Fibroblast of skin of right quadriceps (primary cell): ENCODE measurements around the gene POSTN.
A peak's percentile ranks its signal among the peaks of the same experiment; 100 is the strongest.

Experiments
- DNase-seq: peaks from one replicate; pipeline ENCODE4 v3.0.0-alpha.2; 2013

Gene POSTN

DNA sequence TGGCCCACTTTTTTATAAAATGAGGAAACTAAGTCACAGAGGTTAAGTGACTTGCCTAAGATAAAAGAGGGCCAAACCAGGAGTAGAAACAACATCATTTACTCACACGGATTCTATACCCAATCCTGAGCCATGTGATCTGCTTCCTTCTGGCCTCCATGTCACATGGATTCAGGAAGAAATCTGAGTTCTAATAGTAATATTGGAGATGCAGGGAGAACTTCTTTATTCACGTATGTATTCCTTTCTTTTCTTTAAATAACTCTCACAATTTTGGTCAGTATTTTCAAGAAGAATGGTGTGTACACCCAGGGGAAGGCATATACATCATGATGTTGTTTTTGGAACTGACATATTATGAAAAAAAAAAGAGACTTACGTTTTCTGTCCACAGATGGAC is 1.8 kb downstream of the POSTN start:
- no peak for DNase-seq

- DNase-seq: peak; percentile 61
Measured at GRCh38 chr13:37595162-37595561, 3.4 kb downstream of the POSTN start.

DNA sequence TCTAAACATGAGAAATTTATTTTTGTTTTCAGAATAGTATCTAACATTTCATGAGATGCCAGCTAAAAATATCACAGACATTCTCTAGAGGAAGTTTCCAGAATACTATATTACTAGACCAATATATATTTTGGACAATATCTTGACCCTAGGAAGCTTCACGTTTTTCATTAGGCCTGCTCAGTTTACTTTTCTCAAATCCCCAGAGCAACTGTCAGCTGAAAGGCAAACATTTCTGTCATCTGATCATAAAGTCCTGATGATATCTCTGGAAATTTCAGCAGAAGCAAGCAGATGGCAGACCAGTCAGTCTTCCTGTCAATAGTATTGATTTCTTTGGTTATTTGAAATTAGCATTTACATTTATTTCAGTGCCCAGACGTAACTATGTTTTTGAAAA is 4.0 kb downstream of the POSTN start:
- no peak for DNase-seq

- peak; percentile 52 for DNase-seq
Measured at GRCh38 chr13:37589381-37589780, 9.2 kb downstream of the POSTN start.

DNA sequence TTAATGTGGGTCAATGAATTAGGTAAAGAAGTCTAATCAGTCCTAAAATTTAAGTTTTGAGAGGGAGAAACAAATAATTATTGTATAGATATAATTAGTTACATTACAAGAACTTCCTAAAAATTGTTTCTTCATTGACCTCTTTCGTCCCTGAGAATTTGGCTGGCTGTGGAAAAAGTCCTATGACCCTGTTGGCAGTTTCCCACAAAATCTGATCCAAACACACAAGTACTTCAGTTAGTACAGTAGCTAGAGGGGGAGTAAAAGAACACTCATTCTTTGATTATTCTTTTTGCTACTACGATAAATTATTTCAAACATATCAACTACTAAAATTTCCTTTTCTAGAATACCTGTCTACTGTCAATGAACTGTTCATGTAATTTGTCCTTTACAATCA is 11.3 kb downstream of the POSTN start:
- no peak for DNase-seq

GRCh38 chr13:37586164-37586563 is 12.4 kb downstream of the POSTN start:
- DNase-seq: no peak

- DNase-seq: no peak
Measured at GRCh38 chr13:37585541-37585940, 13.0 kb downstream of the POSTN start.

GRCh38 chr13:37576601-37577000 is 22.0 kb downstream of the POSTN start:
- no peak for DNase-seq

GRCh38 chr13:37565425-37565824 is 33.1 kb downstream of the POSTN start:
- DNase-seq: no peak

DNA sequence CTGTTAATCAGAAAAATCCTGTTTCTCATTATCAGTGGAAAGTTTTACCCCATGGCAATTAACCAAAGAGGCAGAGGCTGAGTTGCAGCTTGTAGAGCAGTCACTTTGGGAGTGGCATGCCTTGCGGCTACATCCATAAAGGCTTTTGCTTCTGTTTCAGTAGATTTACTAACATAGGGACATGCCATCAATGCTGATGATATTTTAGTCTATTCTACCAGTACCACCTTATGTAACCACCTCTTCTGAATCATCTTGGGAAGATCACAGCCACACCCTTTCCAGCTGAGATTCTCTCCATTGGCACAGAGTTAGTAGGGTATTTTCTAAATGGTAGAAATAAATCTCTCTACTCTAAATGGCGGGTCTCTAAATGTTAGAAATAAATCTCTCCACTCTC is 37.5 kb downstream of the POSTN start:
- peak; percentile 21 for DNase-seq

- peak; percentile 22 for DNase-seq
Measured at GRCh38 chr13:37560526-37560925, 38.0 kb downstream of the POSTN start.

- peak; percentile 53 for DNase-seq
Measured at GRCh38 chr13:37558766-37559165, 39.8 kb downstream of the POSTN start.

- DNase-seq: no peak
Measured at GRCh38 chr13:37546087-37546486, 52.5 kb downstream of the POSTN start.

GRCh38 chr13:37544995-37545394 is 53.6 kb downstream of the POSTN start:
- no peak for DNase-seq

DNA sequence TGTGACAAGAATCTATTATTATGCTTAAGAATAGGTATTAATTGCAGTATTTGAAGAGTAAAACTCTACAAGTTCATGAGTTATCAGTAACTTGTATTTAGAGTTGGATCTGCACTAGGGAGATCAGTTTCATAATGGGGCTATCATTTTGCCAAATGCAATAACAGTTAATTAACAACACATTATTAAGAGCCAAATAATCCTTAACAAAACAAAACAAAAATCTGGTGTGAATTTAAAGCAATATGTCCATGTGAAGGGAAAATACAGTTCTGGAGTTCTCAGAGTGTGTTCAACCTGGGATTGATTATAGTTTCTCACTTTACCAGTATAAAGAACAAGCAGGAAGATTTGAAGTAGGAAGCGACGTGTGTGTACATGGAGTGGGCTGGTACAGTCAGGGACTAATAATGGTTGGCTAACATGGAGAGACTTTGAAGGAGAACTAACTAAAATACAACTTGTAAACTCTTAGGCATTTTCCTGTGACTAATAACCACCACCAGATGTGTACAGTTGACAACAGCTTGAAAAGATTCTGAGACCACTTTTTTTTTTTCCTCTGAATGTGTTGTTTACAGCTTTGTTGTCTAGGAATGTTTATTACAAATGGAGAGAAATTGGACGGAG is 58.5 kb downstream of the POSTN start:
- DNase-seq: peak; percentile 78

- DNase-seq: no peak
Measured at GRCh38 chr13:37539170-37539569, 59.4 kb downstream of the POSTN start.

GRCh38 chr13:37535501-37535900 is 63.1 kb downstream of the POSTN start:
- DNase-seq: no peak

DNA sequence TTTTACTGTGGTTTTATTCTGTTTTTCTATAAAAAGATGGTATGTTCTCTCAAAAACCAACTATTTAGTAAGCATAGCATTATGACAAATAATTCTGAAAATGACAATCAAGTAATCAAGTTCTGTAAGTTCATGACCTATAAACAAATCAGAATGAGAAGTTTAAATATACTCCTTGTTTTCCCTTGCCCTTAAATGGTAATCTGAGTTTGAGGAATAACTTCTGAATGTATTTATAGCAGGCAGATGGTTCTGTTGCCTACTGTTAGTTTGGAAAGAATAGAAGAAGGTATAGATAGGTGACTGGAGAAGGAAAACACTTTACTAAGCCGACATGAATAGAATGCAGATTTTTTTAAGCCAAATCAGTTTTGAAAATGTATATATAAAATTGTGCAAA is 63.9 kb downstream of the POSTN start:
- no peak for DNase-seq

- peak; percentile 90 for DNase-seq
Measured at GRCh38 chr13:37534181-37534580, 64.4 kb downstream of the POSTN start.

DNA sequence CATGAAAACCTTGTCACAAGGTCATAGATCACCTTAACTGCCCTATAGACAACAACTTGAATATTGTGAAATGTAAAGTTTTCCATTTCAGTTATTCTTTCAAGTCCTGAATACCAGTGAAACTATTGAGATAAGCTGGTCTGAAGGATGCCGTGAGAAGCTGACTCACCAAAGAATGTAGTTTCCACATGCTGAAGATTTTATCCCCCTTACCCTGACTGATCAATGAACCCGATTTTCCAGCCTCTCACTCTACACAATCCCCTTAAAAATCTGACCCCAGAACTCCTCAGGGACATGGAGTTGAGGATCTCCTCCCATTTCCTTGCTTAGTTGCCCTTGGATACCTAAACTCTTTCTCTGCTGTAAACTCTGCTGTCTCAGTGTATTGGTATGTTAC is 67.5 kb downstream of the POSTN start:
- peak; percentile 93 for DNase-seq

- DNase-seq: no peak
Measured at GRCh38 chr13:37529751-37530385, 68.7 kb downstream of the POSTN start.

DNA sequence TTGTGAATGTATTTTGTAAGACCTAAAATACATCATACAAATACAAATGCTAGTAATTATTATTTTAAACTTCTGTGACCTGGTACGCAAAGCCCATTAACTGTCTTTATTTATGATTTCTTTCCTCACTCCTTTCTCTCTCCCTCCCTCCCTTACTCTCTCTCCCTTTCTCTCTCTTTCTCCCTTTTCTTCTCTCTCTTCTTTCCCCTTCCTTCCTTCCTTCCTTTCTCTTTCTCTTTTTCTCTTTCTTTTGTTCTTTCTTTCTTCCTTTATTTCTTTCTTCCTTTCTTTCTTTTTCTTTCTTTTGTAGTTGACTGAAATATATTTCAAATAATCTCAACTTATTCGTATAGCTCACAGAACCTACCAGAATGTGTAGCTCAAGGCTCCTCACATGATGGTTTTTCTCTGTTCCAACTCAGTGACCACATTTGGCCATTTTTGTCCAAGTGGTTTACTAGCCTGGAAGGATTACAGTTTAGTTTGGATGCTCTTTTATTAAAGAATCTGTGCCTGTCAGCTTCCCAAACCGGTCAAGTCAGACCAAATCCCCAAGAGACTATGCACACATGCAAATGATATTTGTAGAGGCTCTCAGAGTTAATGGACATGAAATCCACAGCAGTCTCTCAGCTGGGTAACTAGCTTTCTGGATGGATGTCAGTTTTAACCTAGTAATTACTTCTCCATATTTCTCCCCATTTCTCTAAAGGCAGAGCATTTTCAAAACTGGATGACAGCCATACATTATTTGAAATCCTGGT is 71.7 kb downstream of the POSTN start:
- peak; percentile 88 for DNase-seq

- DNase-seq: no peak
Measured at GRCh38 chr13:37515226-37515625, 83.3 kb downstream of the POSTN start.
